Panc1 (cell line): ENCODE results near the gene BIVM. TPM values are rescaled to one million over a fixed set of nuclear protein-coding genes. Genes with fewer than 3 reads are reported as not detected.

Source experiments
- ATAC-seq: fragments of 200-7000 bp; cut with Tn5 transposase; 2 replicates; pipeline ENCODE4 v1.9.1; 2020; ENCODE audit warnings: mild to moderate bottlenecking, moderate library complexity
- BruUV-seq: library from RNA; stranded (reverse); fragments of 400-500 nt; replicated peaks from 2 replicates; lab custom pipeline; 2021; lab: Mats Ljungman, UMichigan
- CTCF ChIA-PET: fragments of 300-600 bp; sonication (Branson Sonifier 250); formaldehyde crosslinking; loops from one replicate; lab custom pipeline; 2022; ENCODE audit warnings: antibody characterized with exemption; lab: Charles Lee
- POLR2A ChIA-PET: fragments of 300-600 bp; sonication (Branson Sonifier 250); formaldehyde crosslinking; loops from one replicate; lab custom pipeline; 2022; ENCODE audit warnings: antibody characterized with exemption; lab: Charles Lee
- DNase-seq: peaks from one replicate; pipeline ENCODE4 v3.0.0-alpha.2; 2010; ENCODE audit warnings: low read depth, low spot score
- H3K27ac ChIP-seq: 2 replicates; pipeline ENCODE4 v1.5.1; 2011; ENCODE audit warnings: mild to moderate bottlenecking, low read length, inconsistent platforms
- H3K27me3 ChIP-seq: fragments of 200-500 bp; sonication (Bioruptor generic); 2 replicates; pipeline ENCODE4 v1.6.0; 2014; ENCODE audit warnings: low read length, inconsistent platforms; ENCODE audit not compliant: control insufficient read depth, insufficient read depth
- H3K36me3 ChIP-seq: fragments of 200-500 bp; sonication (Bioruptor generic); 2 replicates; pipeline ENCODE4 v1.5.1; 2014; ENCODE audit warnings: inconsistent platforms, mild to moderate bottlenecking, low read length, moderate library complexity; ENCODE audit not compliant: control insufficient read depth, insufficient read depth
- H3K4me1 ChIP-seq: 2 replicates; pipeline ENCODE4 v1.5.1; 2011; ENCODE audit warnings: inconsistent platforms, mild to moderate bottlenecking, low read length, moderate library complexity; ENCODE audit not compliant: control insufficient read depth, insufficient read depth
- H3K4me3 ChIP-seq, 2 experiments: 2 replicates each; pipeline ENCODE4 v1.5.1; 2011 to 2012; ENCODE audit warnings: low read depth in 2 of 2, low read length in 2 of 2, mild to moderate bottlenecking in 2 of 2, inconsistent platforms in 1 of 2, moderate library complexity in 1 of 2
- H3K9me3 ChIP-seq: fragments of 200-500 bp; sonication (Bioruptor generic); 2 replicates; pipeline ENCODE4 v1.5.1; 2014; ENCODE audit warnings: low read depth, mild to moderate bottlenecking, inconsistent platforms, low read length, moderate library complexity; ENCODE audit not compliant: control insufficient read depth, insufficient read depth
- POLR2AphosphoS5 ChIP-seq: IDR thresholded peaks from 2 replicates; pipeline ENCODE4 v1.6.1; 2012; ENCODE audit warnings: mild to moderate bottlenecking, low read depth, low read length, moderate library complexity
- SIN3A ChIP-seq: IDR thresholded peaks from 2 replicates; pipeline ENCODE4 v1.6.1; 2012; ENCODE audit warnings: low read depth, mild to moderate bottlenecking, low read length, moderate library complexity, borderline replicate concordance; ENCODE audit not compliant: insufficient read depth
- TCF7L2 ChIP-seq: IDR thresholded peaks from 2 replicates; pipeline ENCODE4 v1.6.1; 2011; ENCODE audit warnings: mild to moderate bottlenecking, low read depth, low read length, inconsistent platforms
- in situ Hi-C: cut with HindIII; loops from 2 replicates; pipeline ENCODE4 v1.10.0; 2016; ENCODE audit warnings: low sequenced_read_pairs, low pct_unique_long_range_greater_than_20kb
- intact Hi-C: fragments of 100-400 bp; cut with micrococcal nuclease; formaldehyde crosslinking; loops from one replicate; pipeline ENCODE4 v1.10.0; 2022; ENCODE audit not compliant: unreplicated experiment
- total RNA-seq: library from RNA; stranded (reverse); gene quantifications from one replicate; pipeline ENCODE4 v1.2.1, GENCODE V29; 2021; ENCODE audit not compliant: unreplicated experiment
- TF ChIP-seq, protein P1 (sequence below), 2 experiments: IDR thresholded peaks; 2 replicates each; pipeline ENCODE4 v1.6.1; 2011 to 2012; ENCODE audit warnings: low read depth in 2 of 2, control low read depth in 1 of 2, low read length in 1 of 2, mild to moderate bottlenecking in 1 of 2, moderate library complexity in 1 of 2; ENCODE audit not compliant: insufficient read depth in 1 of 2
- TF ChIP-seq, protein P2 (sequence below): fragments of 450-650 bp; IDR thresholded peaks from 2 replicates; pipeline ENCODE4 v1.5.1; 2017; ENCODE audit warnings: mild to moderate bottlenecking

BIVM gene
- total RNA-seq, 1 experiment from 2014 or later = 10.5 TPM

DNA sequence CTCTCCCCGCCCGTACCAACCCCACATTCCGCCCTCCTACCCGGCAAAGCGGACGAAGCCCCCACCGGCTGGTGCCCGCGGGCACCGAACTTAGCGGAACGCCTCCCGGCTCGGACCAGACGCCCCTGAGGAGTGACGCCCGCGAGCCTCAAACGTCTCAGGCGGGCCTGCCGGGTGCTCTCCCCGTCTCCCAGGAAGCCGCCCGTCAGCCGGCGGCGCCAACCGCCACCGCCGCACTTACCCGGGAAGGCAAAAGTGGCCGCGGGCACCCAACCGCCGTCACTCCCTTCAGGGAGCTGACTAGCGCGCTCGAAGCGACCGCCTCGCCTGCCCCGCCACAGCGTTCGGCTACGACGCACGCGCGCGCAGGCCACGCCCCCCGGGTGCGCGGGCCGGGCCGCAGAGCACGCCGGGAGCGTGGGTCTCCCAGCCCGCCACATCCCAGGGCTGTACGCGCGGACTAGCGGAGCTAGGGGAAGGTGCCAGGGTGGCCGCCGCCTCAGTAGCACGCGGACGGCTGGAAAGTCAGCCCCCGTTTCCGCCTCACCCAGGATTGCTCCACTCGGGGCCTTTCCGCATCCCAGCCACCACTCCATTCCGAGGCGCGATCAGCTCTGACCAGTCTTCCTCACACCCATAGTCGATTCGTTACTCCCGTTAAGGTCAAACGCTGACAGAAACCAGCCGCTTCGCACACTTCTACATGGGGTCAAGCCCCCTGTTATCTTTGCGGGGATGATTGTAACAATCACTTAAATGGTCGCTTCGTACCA lies 25.3 kb upstream of the BIVM start, which contains the start of gene TEX30:
Gene TEX30, minus strand, starts transcription at position 346 of the 773 bp plus-strand sequence. CDS start 3,760 bp downstream, outside the sequence.
- H3K9me3 ChIP-seq = no peaks in the 10 kb centered on the region
- DNase-seq (peak; percentile 10), ATAC-seq (peak; percentile 98)
- H3K4me1 ChIP-seq = no peaks in the 10 kb centered on the region; the same call in 1 of the 2 replicates
- H3K36me3 ChIP-seq = no peaks in the 10 kb centered on the region; the same call in 1 of the 2 replicates
- intact Hi-C loops (no loop called here), in situ Hi-C loops (no loop called here)
- BruUV-seq = no TSS peak
- H3K4me3 ChIP-seq = peak within 1 kb of the TSS; percentile 68 to 76
- POLR2A ChIA-PET = no interaction called here
- H3K27me3 ChIP-seq = no peaks in the 10 kb centered on the region
- peak within 1 kb of the TSS; percentile 87 for H3K27ac ChIP-seq
- peak; percentile 86 for TF ChIP-seq POLR2AphosphoS5
- TF ChIP-seq, protein P1, sequence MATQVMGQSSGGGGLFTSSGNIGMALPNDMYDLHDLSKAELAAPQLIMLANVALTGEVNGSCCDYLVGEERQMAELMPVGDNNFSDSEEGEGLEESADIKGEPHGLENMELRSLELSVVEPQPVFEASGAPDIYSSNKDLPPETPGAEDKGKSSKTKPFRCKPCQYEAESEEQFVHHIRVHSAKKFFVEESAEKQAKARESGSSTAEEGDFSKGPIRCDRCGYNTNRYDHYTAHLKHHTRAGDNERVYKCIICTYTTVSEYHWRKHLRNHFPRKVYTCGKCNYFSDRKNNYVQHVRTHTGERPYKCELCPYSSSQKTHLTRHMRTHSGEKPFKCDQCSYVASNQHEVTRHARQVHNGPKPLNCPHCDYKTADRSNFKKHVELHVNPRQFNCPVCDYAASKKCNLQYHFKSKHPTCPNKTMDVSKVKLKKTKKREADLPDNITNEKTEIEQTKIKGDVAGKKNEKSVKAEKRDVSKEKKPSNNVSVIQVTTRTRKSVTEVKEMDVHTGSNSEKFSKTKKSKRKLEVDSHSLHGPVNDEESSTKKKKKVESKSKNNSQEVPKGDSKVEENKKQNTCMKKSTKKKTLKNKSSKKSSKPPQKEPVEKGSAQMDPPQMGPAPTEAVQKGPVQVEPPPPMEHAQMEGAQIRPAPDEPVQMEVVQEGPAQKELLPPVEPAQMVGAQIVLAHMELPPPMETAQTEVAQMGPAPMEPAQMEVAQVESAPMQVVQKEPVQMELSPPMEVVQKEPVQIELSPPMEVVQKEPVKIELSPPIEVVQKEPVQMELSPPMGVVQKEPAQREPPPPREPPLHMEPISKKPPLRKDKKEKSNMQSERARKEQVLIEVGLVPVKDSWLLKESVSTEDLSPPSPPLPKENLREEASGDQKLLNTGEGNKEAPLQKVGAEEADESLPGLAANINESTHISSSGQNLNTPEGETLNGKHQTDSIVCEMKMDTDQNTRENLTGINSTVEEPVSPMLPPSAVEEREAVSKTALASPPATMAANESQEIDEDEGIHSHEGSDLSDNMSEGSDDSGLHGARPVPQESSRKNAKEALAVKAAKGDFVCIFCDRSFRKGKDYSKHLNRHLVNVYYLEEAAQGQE (IDR thresholded peaks at IDR 0.05; ENCODE audit: insufficient read depth in 1 of 2, low read depth in 2 of 2, low read length in 1 of 2) = 0 out of 4 replicates have a peak, but pooled peaks of 1 of the 2 experiments have one; percentile 37
- no peak for TF ChIP-seq SIN3A
- TF ChIP-seq, protein P2, sequence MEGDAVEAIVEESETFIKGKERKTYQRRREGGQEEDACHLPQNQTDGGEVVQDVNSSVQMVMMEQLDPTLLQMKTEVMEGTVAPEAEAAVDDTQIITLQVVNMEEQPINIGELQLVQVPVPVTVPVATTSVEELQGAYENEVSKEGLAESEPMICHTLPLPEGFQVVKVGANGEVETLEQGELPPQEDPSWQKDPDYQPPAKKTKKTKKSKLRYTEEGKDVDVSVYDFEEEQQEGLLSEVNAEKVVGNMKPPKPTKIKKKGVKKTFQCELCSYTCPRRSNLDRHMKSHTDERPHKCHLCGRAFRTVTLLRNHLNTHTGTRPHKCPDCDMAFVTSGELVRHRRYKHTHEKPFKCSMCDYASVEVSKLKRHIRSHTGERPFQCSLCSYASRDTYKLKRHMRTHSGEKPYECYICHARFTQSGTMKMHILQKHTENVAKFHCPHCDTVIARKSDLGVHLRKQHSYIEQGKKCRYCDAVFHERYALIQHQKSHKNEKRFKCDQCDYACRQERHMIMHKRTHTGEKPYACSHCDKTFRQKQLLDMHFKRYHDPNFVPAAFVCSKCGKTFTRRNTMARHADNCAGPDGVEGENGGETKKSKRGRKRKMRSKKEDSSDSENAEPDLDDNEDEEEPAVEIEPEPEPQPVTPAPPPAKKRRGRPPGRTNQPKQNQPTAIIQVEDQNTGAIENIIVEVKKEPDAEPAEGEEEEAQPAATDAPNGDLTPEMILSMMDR = no peak
- TF ChIP-seq TCF7L2 = no peak
- CTCF ChIA-PET = no interaction called here

DNA sequence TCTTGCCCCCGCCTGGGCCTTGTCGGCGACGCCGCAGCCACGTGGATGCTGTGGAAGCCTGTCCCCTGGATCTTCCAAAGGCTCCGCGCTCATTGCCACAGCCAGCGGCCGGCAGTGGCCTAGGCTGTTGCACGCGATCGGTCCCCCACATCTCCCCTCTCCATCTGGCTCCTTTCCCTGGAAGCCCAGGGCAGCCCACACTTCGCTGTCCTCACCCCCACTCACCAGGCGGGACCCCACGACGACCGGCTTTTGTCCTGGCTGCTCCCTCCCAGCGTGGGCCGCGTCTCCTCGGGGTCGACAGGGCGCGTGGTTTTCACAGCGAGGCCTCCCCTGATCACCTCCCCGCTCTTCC lies 24.7 kb upstream of the BIVM start:
- in situ Hi-C loops = no loop called here
- Histone ChIP-seq H3K9me3 (no peaks in the 10 kb centered on the region), H3K4me3 (peak overlapping the region; percentile 68 to 76), H3K27ac (peak overlapping the region; percentile 87), H3K27me3 (no peaks in the 10 kb centered on the region), H3K4me1 (no peaks in the 10 kb centered on the region; the same call in 1 of the 2 replicates), H3K36me3 (no peaks in the 10 kb centered on the region; the same call in 1 of the 2 replicates)
- no peak for DNase-seq
- intact Hi-C loops = no loop called here
- ChIA-PET CTCF (no interaction called here), POLR2A (no interaction called here)
- BruUV-seq = no TSS peak
- TF ChIP-seq, protein P1 (IDR thresholded peaks at IDR 0.05; ENCODE audit: insufficient read depth in 1 of 2, low read depth in 2 of 2, low read length in 1 of 2) = no peak
- ATAC-seq = peak; percentile 31
